Right lobe of liver (tissue), 6 donors: ENCODE data around the gene ZDHHC22. TPM values are rescaled to one million over a fixed set of nuclear protein-coding genes. Genes with fewer than 3 reads are reported as not detected.
A peak's percentile ranks its signal among the peaks of the same experiment; 100 is the strongest.

Experiments
- ATAC-seq, 4 donors: fragments of 200-7000 bp; cut with Tn5 transposase; one replicate each; pipeline ENCODE4 v1.9.1; 2020; ENCODE audit warnings: mild to moderate bottlenecking in 4 of 4, moderate library complexity in 4 of 4
- DNase-seq, 3 donors: peaks; one replicate each; pipeline ENCODE4 v3.0.0-alpha.2; 2020
- H3K27ac ChIP-seq, 3 donors: fragments of 200-600 bp; one replicate each; pipeline ENCODE4 v1.8.0; 2022
- H3K27me3 ChIP-seq, 2 donors: fragments of 200-600 bp; one replicate each; pipeline ENCODE4 v1.8.0; 2022
- H3K36me3 ChIP-seq, 4 donors: fragments of 200-600 bp; sonication (generic) in 1 of 4; one replicate each; pipeline versions ENCODE4 v1.5.1 to v1.8.0; 2017 to 2022; ENCODE audit warnings: control low read depth in 1 of 4
- H3K4me1 ChIP-seq, 4 donors: fragments of 200-600 bp; sonication (generic) in 1 of 4; one replicate each; pipeline versions ENCODE4 v1.5.1 to v1.8.0; 2017 to 2022; ENCODE audit warnings: control low read depth in 1 of 4
- H3K4me3 ChIP-seq, 3 donors: fragments of 200-600 bp; one replicate each; pipeline ENCODE4 v1.8.0; 2022
- H3K9me3 ChIP-seq, 4 donors: fragments of 200-600 bp; sonication (generic) in 1 of 4; one replicate each; pipeline versions ENCODE4 v1.5.1 to v1.8.0; 2017 to 2022; ENCODE audit warnings: control low read depth in 1 of 4
- POLR2A ChIP-seq: fragments of 450-650 bp; IDR thresholded peaks from one replicate; pipeline ENCODE4 v1.6.1; 2017; ENCODE audit warnings: antibody characterized with exemption, mild to moderate bottlenecking
- WGBS: methylation state at CpG from one replicate; pipeline ENCODE4 v1.1.6; 2018; ENCODE audit warnings: low coverage, low lambda C conversion rate; ENCODE audit not compliant: insufficient coverage; ENCODE audit errors: missing lambda C conversion rate; 5-methylcytosine and 5-hydroxymethylcytosine counted together
- intact Hi-C, 2 donors: fragments of 100-400 bp; cut with DNase I; formaldehyde crosslinking; loops; one replicate each; pipeline versions ENCODE4 v1.11.2 to v1.14.1; 2022
- total RNA-seq, 6 experiments: library from RNA; depleted of rRNA in 2 of 6; stranded (reverse); fragments of >200 nt in 2 of 6; fragmentation: NEBNext Ultra II Directional in 3 of 6; extraction: Animal tissue kit (Norgen Biotek cat#: 25700) in 3 of 6; gene quantifications; one replicate each; pipeline versions ENCODE4 v1.1.0 to v1.2.4, GENCODE V29; 2016 to 2023
- TF ChIP-seq, protein P1 (sequence below), 4 donors: fragments of 200-600 bp in 3 of 4; fragments of 450-650 bp in 1 of 4; IDR thresholded peaks; one replicate each; pipeline versions ENCODE4 v1.5.1 to v1.8.0; 2016 to 2022; ENCODE audit warnings: antibody characterized with exemption in 4 of 4, mild to moderate bottlenecking in 2 of 4
- donor health status: DM: no; HTN: yes; CAD: no.
- donor health status: DM: no; HTN: no; CAD: no.
- donor health status: DM: no; HTN: no; CAD: no.
- donor health status: DM: no; HTN: yes; CAD: no.
- donor health status: DM: no; HTN: yes; CAD: no.

The ZDHHC22 gene
- total RNA-seq, 6 experiments from 2014 or later, result not detected

DNA sequence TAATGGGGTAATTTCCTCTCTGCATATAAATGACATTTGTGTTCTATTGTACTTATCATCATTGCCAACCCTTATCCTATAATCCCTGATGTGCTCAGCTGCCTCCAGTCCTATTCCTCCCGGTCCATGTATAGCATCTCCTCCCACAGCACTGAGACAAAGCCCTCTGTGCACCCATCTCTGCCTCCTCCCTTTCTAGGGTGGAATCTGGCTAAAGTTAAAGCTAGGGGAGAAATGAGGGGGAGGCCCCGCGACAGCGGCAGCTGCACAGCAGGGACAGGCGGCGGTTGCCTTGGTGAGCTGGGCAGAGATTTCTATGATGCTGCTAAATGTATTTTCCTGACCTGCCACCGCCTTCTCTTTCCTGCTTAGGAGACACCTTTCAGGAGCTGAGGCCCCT lies 12.8 kb upstream of the ZDHHC22 start:
- whole genome bisulfite sequencing, result 49% methylated on average over 7 of the region's 7 CpGs
- ATAC-seq (no peak), DNase-seq (no peak)
- no peak overlapping the region for H3K27ac ChIP-seq
- H3K27me3 ChIP-seq, result no peaks in the 10 kb centered on the region
- H3K36me3 ChIP-seq, result no peaks in the 10 kb centered on the region
- no peaks in the 10 kb centered on the region for H3K9me3 ChIP-seq
- H3K4me3 ChIP-seq, result no peak overlapping the region
- intact Hi-C loops, result loop anchor here in 1 of 2 donors (10.0 kb wide), 1 partner anchor 140 kb away; no protein-coding TSS in a partner anchor
- no peaks in the 10 kb centered on the region for H3K4me1 ChIP-seq
- TF ChIP-seq, protein P1, sequence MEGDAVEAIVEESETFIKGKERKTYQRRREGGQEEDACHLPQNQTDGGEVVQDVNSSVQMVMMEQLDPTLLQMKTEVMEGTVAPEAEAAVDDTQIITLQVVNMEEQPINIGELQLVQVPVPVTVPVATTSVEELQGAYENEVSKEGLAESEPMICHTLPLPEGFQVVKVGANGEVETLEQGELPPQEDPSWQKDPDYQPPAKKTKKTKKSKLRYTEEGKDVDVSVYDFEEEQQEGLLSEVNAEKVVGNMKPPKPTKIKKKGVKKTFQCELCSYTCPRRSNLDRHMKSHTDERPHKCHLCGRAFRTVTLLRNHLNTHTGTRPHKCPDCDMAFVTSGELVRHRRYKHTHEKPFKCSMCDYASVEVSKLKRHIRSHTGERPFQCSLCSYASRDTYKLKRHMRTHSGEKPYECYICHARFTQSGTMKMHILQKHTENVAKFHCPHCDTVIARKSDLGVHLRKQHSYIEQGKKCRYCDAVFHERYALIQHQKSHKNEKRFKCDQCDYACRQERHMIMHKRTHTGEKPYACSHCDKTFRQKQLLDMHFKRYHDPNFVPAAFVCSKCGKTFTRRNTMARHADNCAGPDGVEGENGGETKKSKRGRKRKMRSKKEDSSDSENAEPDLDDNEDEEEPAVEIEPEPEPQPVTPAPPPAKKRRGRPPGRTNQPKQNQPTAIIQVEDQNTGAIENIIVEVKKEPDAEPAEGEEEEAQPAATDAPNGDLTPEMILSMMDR (IDR thresholded peaks at IDR 0.05), result no peak
- no peak for TF ChIP-seq POLR2A

DNA sequence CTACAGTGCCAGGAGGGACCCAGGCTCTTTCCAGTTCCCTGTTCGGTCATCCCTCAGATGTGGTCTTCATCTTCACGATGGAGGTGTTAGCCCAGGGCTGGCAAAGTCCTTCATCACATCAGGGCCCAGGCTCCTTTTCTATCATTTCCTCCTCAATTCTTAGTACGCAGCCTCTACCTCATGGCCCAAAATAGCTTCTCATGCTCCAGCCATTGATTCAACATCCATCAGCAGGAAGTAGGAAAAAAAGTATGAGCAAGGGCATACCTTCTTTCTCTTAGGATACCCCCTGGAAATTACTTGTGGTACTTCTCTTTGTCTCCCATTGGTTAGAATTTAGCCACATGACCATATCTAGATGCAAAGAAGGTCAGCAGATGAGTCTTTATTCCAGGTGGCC lies 12.2 kb upstream of the ZDHHC22 start:
- H3K4me1 ChIP-seq, result no peaks in the 10 kb centered on the region
- ATAC-seq (no peak), DNase-seq (no peak)
- H3K27me3 ChIP-seq, result no peaks in the 10 kb centered on the region
- intact Hi-C loops, result loop anchor here in 1 of 2 donors (10.0 kb wide), 1 partner anchor 141 kb away; no protein-coding TSS in a partner anchor
- no peaks in the 10 kb centered on the region for H3K9me3 ChIP-seq
- no peak overlapping the region for H3K27ac ChIP-seq
- TF ChIP-seq, protein P1 (IDR thresholded peaks at IDR 0.05), result no peak
- TF ChIP-seq POLR2A, result no peak
- WGBS, result 74% methylated on average over 3 of the region's 3 CpGs
- H3K36me3 ChIP-seq, result no peaks in the 10 kb centered on the region
- no peak overlapping the region for H3K4me3 ChIP-seq

DNA sequence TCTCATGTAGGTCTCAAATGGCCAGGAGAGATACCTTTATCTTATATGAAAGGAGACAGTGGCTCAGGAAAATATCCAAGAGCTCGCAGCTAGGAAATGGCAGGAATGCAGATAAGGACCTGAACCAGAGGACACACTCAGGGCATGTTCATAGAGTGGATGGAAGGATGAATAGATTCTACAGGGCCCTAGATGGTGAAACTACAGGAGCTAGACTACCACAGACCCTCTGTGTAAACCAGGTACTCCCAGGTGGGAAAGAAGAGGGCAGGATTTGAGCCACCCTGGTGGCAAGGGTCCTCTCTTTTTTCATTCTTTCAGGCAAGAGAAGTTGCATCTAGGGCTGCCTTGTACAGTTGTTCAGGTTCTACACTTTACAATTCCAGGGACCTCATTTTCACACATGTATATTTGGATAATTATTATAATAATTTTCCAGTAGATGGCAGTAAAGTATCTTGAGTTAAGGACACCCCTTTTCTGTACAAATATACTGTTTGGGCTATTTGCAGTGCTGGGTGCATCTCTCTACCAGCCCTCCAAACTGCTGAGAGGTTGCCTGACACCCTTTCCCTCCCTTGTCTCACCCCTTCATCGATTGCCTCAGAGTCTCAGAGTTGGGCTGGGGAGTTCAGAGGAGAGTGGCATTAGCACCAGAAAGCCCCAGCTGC lies 10.5 kb upstream of the ZDHHC22 start:
- WGBS, result 6% methylated on average over 2 of the region's 2 CpGs
- intact Hi-C loops, result loop anchor here in 1 of 2 donors (10.0 kb wide), 1 partner anchor 143 kb away; no protein-coding TSS in a partner anchor
- no peak overlapping the region for H3K27ac ChIP-seq

DNA sequence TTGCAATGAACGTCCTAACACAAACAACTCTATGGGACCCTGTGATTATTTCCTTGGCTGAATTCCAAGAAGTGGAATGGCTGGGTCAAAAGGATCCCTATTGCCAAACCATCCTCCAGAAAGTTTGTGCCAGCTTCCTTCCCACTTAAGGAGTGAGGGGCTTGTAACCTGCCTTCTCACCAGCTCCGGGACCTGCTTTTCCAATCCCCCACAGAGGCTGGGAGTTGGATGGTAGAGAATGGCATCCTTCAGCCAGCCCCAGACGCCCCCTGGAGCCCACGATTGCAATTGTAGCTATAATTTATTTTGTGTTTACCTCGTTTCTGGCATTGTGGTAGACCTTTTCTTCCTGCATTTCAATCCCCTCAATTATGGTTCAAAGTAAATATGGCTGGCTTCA lies 9.7 kb upstream of the ZDHHC22 start:
- Histone ChIP-seq H3K27ac (no peak overlapping the region), H3K4me3 (no peak overlapping the region), H3K9me3 (no peaks in the 10 kb centered on the region), H3K27me3 (no peaks in the 10 kb centered on the region), H3K4me1 (no peaks in the 10 kb centered on the region), H3K36me3 (no peaks in the 10 kb centered on the region)
- DNase-seq (no peak), ATAC-seq (peak in 3 of 4 donors; percentile 34 to 40 (median 36))
- WGBS, result 1% methylated on average over 4 of the region's 5 CpGs
- intact Hi-C loops, result loop anchor here in 1 of 2 donors (10.0 kb wide), 1 partner anchor 144 kb away; no protein-coding TSS in a partner anchor
- TF ChIP-seq, protein P1 (IDR thresholded peaks at IDR 0.05), result peak; percentile 14 to 41 (median 35)
- no peak for TF ChIP-seq POLR2A

More for the DNA sequence above, 10.5 kb upstream of the ZDHHC22 start:
- Histone ChIP-seq H3K9me3 (no peaks in the 10 kb centered on the region), H3K4me1 (no peaks in the 10 kb centered on the region), H3K36me3 (no peaks in the 10 kb centered on the region), H3K4me3 (no peak overlapping the region), H3K27me3 (no peaks in the 10 kb centered on the region)
- DNase-seq (no peak), ATAC-seq (peak; percentile 46 to 56 (median 54))
- TF ChIP-seq, protein P1 (IDR thresholded peaks at IDR 0.05), result peak; percentile 6 to 27 (median 20)
- no peak for TF ChIP-seq POLR2A
